Measurements from ENCODE around the gene PPP2R2C. TPM values are rescaled to one million over a fixed set of nuclear protein-coding genes. Genes with fewer than 3 reads are reported as not detected.

The PPP2R2C gene
- total RNA-seq, 1 donor from 2014 or later: not detected

DNA sequence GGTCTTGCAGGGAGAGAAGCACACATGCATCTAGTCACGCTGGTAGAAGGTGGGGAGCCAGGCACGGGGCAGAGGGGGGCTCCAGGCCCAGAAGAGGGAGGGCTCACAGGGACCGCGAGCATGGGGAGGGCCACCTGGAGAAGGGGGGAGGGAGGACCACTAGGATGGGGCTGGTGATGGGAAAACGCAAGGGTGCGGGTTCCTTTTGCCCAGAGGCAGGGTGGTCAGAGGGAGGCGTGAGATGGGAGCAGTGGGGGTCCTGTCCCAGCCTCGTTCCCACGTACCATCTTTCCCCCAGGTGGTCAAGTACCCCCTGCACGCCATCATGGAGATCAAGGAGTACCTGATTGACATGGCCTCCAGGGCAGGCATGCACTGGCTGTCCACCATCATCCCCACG lies 172.1 kb downstream of the PPP2R2C start:
- TF ChIP-seq, protein P1, sequence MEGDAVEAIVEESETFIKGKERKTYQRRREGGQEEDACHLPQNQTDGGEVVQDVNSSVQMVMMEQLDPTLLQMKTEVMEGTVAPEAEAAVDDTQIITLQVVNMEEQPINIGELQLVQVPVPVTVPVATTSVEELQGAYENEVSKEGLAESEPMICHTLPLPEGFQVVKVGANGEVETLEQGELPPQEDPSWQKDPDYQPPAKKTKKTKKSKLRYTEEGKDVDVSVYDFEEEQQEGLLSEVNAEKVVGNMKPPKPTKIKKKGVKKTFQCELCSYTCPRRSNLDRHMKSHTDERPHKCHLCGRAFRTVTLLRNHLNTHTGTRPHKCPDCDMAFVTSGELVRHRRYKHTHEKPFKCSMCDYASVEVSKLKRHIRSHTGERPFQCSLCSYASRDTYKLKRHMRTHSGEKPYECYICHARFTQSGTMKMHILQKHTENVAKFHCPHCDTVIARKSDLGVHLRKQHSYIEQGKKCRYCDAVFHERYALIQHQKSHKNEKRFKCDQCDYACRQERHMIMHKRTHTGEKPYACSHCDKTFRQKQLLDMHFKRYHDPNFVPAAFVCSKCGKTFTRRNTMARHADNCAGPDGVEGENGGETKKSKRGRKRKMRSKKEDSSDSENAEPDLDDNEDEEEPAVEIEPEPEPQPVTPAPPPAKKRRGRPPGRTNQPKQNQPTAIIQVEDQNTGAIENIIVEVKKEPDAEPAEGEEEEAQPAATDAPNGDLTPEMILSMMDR (IDR thresholded peaks at IDR 0.05): no peak
- Mint-ChIP-seq H3K27me3 (ENCODE audit: unreplicated experiment) (no peaks in the 10 kb centered on the region), H3K4me3 (ENCODE audit: unreplicated experiment) (no peak overlapping the region), H3K36me3 (ENCODE audit: unreplicated experiment) (peaks cover 30% of the 10 kb centered on the region), H3K4me1 (ENCODE audit: unreplicated experiment) (no peaks in the 10 kb centered on the region), H3K27ac (ENCODE audit: unreplicated experiment) (no peak overlapping the region), H3K9me3 (ENCODE audit: unreplicated experiment) (no peaks in the 10 kb centered on the region)
- no peak for DNase-seq (ENCODE audit: extremely low spot score, unreplicated experiment)

DNA sequence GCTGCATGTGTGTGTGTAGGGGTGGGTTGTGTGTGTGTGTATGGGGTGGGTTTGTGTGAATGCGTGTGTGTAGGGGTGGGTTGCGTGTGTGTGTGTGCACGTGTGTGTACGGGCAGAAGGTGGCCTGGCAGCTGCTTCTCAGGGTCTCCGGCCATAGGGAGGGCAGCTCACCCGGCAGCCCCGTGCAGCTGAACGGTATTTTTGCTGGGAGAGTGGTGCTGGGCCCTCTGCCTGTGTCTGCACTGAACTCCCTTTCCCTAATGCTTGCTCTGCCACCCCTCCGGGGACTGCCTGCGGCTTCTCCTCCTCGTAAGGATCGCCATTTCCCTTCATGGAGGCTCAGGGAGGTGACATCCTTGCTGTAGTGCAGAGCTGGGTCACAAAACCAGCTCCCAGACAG lies 172.5 kb downstream of the PPP2R2C start:
- TF ChIP-seq, protein P1 (IDR thresholded peaks at IDR 0.05): no peak
- DNase-seq (ENCODE audit: extremely low spot score, unreplicated experiment): no peak
- Mint-ChIP-seq H3K4me1 (ENCODE audit: unreplicated experiment) (no peaks in the 10 kb centered on the region), H3K36me3 (ENCODE audit: unreplicated experiment) (peaks cover 35% of the 10 kb centered on the region), H3K9me3 (ENCODE audit: unreplicated experiment) (no peaks in the 10 kb centered on the region), H3K27me3 (ENCODE audit: unreplicated experiment) (no peaks in the 10 kb centered on the region), H3K27ac (ENCODE audit: unreplicated experiment) (no peak overlapping the region), H3K4me3 (ENCODE audit: unreplicated experiment) (no peak overlapping the region)

DNA sequence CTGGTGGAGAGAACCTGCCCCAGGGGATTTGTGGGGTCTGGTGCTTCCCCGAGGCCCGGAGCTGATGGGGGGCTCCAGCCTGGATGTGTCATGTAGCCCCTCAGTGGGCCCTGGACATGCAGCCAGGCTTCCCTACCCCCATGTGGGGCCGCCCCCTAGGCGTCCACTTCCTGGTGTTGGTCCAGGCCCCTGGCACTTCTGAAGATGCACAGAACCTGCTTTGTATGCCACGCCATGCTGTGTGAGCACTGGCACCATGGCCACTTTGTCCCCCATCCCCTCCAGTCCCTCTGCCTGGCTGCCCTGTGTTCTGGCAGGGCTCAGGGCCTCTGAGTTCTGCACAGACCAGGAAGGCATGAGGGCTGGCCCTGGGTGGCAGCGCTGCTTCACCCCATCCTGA lies 173.6 kb downstream of the PPP2R2C start:
- H3K4me3 Mint-ChIP-seq (ENCODE audit: unreplicated experiment): no peak overlapping the region
- TF ChIP-seq, protein P1 (IDR thresholded peaks at IDR 0.05): no peak
- H3K27me3 Mint-ChIP-seq (ENCODE audit: unreplicated experiment): no peaks in the 10 kb centered on the region
- H3K9me3 Mint-ChIP-seq (ENCODE audit: unreplicated experiment): no peaks in the 10 kb centered on the region
- no peaks in the 10 kb centered on the region for H3K4me1 Mint-ChIP-seq (ENCODE audit: unreplicated experiment)
- H3K27ac Mint-ChIP-seq (ENCODE audit: unreplicated experiment): no peak overlapping the region
- no peak for DNase-seq (ENCODE audit: extremely low spot score, unreplicated experiment)
- H3K36me3 Mint-ChIP-seq (ENCODE audit: unreplicated experiment): peaks cover 41% of the 10 kb centered on the region

DNA sequence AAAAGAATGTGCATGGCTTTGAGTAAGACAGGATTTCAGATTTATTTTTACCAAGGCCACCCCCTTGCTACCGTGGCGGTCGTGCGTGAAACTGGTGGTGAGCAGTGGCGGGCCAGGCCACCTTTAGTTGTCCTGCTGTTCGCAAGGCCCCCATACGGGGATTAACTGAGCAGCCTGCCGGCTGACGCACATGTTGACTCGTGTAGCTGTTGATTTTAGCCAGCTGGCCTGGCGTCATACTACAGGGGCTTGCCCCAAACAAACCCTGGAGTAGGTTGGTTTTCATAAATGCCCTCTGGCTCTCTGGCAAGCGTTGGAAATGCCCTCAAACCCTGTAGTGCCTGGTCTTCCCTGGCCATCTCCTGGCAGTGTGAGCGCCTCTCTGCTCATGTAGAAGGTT lies 174.4 kb downstream of the PPP2R2C start:
- Mint-ChIP-seq H3K27me3 (ENCODE audit: unreplicated experiment) (no peaks in the 10 kb centered on the region), H3K4me1 (ENCODE audit: unreplicated experiment) (no peaks in the 10 kb centered on the region), H3K9me3 (ENCODE audit: unreplicated experiment) (no peaks in the 10 kb centered on the region), H3K36me3 (ENCODE audit: unreplicated experiment) (peaks cover 43% of the 10 kb centered on the region), H3K4me3 (ENCODE audit: unreplicated experiment) (no peak overlapping the region), H3K27ac (ENCODE audit: unreplicated experiment) (no peak overlapping the region)
- DNase-seq (ENCODE audit: extremely low spot score, unreplicated experiment): no peak
- TF ChIP-seq, protein P1 (IDR thresholded peaks at IDR 0.05): no peak

DNA sequence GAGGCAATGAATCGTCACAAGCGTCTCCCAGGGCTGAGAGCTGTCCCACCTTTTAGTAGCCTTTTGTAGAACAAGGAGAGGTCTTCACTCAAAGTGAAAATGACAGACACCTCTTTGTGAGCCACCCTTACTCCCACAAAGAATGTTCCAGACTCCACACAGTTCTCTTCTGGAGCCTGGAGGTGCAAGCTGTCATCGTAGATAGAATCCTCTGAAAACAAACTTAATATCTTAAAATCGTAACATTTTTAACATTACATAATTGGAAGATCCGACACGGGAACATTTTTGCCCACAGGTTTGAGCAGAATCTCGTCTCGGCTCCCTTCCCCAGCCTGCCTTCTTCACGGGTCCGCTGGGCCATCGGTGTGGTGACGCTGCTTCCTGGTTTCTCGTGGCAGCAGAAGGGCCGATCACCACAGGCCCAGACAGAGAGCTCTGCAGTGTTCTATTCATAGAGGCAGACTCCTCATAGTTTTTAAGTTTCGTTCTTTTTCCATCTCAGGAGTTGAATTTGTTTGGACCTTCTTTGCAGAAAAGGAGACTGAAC lies 175.1 kb downstream of the PPP2R2C start:
- Mint-ChIP-seq H3K36me3 (ENCODE audit: unreplicated experiment) (peaks cover 40% of the 10 kb centered on the region), H3K27ac (ENCODE audit: unreplicated experiment) (no peak overlapping the region), H3K27me3 (ENCODE audit: unreplicated experiment) (no peaks in the 10 kb centered on the region), H3K9me3 (ENCODE audit: unreplicated experiment) (no peaks in the 10 kb centered on the region), H3K4me1 (ENCODE audit: unreplicated experiment) (no peaks in the 10 kb centered on the region), H3K4me3 (ENCODE audit: unreplicated experiment) (no peak overlapping the region)
- no peak for DNase-seq (ENCODE audit: extremely low spot score, unreplicated experiment)
- TF ChIP-seq, protein P1 (IDR thresholded peaks at IDR 0.05): no peak
